WTC11 (cell line): ENCODE results near the gene ARHGAP22. TPM values are rescaled to one million over a fixed set of nuclear protein-coding genes. Genes with fewer than 3 reads are reported as not detected.

ENCODE experiments used
- ATAC-seq: fragments of 200-7000 bp; cut with Tn5 transposase; 2 replicates; pipeline ENCODE4 v1.10.0; 2021; ENCODE audit warnings: mild to moderate bottlenecking, moderate library complexity
- CTCF ChIA-PET: fragments of 300-600 bp; sonication (Branson Sonifier 250); formaldehyde crosslinking; loops from one replicate; lab custom pipeline; 2021; ENCODE audit warnings: antibody characterized with exemption; lab: Charles Lee
- POLR2A ChIA-PET: fragments of 350-600 bp; sonication (Branson Sonifier 250); formaldehyde crosslinking; loops from one replicate; lab custom pipeline; 2021; ENCODE audit warnings: antibody characterized with exemption; lab: Charles Lee
- DNase-seq: peaks from one replicate; pipeline ENCODE4 v3.0.0; 2021; ENCODE audit warnings: low spot score
- H3K27ac Mint-ChIP-seq: 2 replicates; pipeline ENCODE4 v1.8.0; 2021; ENCODE audit warnings: mixed read lengths
- H3K27me3 Mint-ChIP-seq: 2 replicates; pipeline ENCODE4 v1.8.0; 2021; ENCODE audit warnings: low read depth, mild to moderate bottlenecking, moderate library complexity, mixed read lengths
- H3K36me3 Mint-ChIP-seq: 2 replicates; pipeline ENCODE4 v1.8.0; 2021; ENCODE audit warnings: mixed read lengths
- H3K4me1 Mint-ChIP-seq: 2 replicates; pipeline ENCODE4 v1.8.0; 2022; ENCODE audit warnings: mixed read lengths
- H3K4me3 Mint-ChIP-seq: 2 replicates; pipeline ENCODE4 v1.8.0; 2021; ENCODE audit warnings: mild to moderate bottlenecking, moderate library complexity, mixed read lengths
- H3K9me3 Mint-ChIP-seq: 2 replicates; pipeline ENCODE4 v1.8.0; 2021; ENCODE audit warnings: mixed read lengths
- GTF2I ChIP-seq: fragments of 250-450 bp; sonication (Bioruptor Pico); conservative IDR thresholded peaks from 2 replicates; pipeline ENCODE4 v1.4.0; 2021; ENCODE audit warnings: mild to moderate bottlenecking
- NFYB ChIP-seq: sonication (generic); formaldehyde crosslinking; conservative IDR thresholded peaks from 2 replicates; pipeline ENCODE4 v1.8.0; 2022; ENCODE audit warnings: low read depth, missing genetic modification reagents
- TEAD1 ChIP-seq: sonication (generic); formaldehyde crosslinking; IDR thresholded peaks from 2 replicates; pipeline ENCODE4 v1.8.0; 2022; ENCODE audit warnings: mild to moderate bottlenecking, missing genetic modification reagents
- TEAD4 ChIP-seq: sonication (generic); formaldehyde crosslinking; IDR thresholded peaks from 2 replicates; pipeline ENCODE4 v1.8.0; 2022; ENCODE audit warnings: mild to moderate bottlenecking, missing genetic modification reagents
- ZNF423 ChIP-seq: fragments of 250-450 bp; sonication (Bioruptor Pico); IDR thresholded peaks from 2 replicates; pipeline ENCODE4 v2.1.2; 2022; ENCODE audit warnings: mild to moderate bottlenecking, moderate library complexity
- total RNA-seq: library from RNA; stranded (reverse); gene quantifications from 3 replicates; pipeline ENCODE4 v1.2.3, GENCODE V29; 2021
- TF ChIP-seq, protein P1 (sequence below): sonication (generic); formaldehyde crosslinking; IDR thresholded peaks from 2 replicates; pipeline ENCODE4 v1.8.1; 2022; ENCODE audit warnings: low read depth, missing genetic modification reagents, borderline replicate concordance
- TF ChIP-seq, protein P2 (sequence below): sonication (generic); formaldehyde crosslinking; conservative IDR thresholded peaks from 2 replicates; pipeline ENCODE4 v1.8.1; 2023; ENCODE audit warnings: mild to moderate bottlenecking, low read depth, missing genetic modification reagents, moderate library complexity
- TF ChIP-seq, protein P3 (sequence below): sonication (generic); formaldehyde crosslinking; IDR thresholded peaks from 2 replicates; pipeline ENCODE4 v1.8.0; 2022; ENCODE audit warnings: mild to moderate bottlenecking, missing genetic modification reagents
- TF ChIP-seq, protein P4 (sequence below): fragments of 250-450 bp; sonication (Bioruptor Pico); IDR thresholded peaks from 2 replicates; pipeline ENCODE4 v2.1.2; 2022; ENCODE audit warnings: mild to moderate bottlenecking, moderate library complexity
- TF ChIP-seq, protein P5 (sequence below): fragments of 200-600 bp; IDR thresholded peaks from 2 replicates; pipeline ENCODE4 v1.8.0; 2022; ENCODE audit warnings: antibody characterized with exemption

Gene ARHGAP22
- total RNA-seq, 1 experiment from 2014 or later, result 8.6 TPM

DNA sequence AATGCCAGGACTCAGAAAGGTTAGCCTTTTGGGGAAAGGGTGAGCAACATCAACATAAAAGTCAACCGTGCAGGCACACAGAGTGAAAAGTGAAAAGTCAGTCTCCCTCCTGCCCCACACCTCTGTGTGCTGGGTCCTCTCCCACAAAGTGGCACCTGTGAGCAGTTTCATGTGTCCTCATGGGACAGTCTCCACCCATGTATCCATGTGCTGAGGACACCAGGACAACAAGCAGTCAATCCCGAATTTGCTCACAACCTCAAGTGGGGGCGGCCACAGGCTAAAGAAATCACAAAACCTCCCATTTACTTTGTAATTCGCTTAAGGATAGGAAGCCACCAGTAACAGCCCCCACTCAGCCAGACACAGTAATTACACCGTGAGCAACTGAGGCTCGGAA, 97.4 kb downstream of the ARHGAP22 start:
- POLR2A ChIA-PET, result no interaction called here
- ATAC-seq, result no peak
- no peak overlapping the region for H3K4me3 Mint-ChIP-seq
- CTCF ChIA-PET, result interaction anchor here (0.6 to 8.7 kb wide), 2 partner anchors 20 to 62 kb away, joined by 3 to 82 read pairs; no protein-coding TSS in a partner anchor
- no peaks in the 10 kb centered on the region for H3K27me3 Mint-ChIP-seq
- H3K9me3 Mint-ChIP-seq, result no peaks in the 10 kb centered on the region
- peak overlapping the region; percentile 80 for H3K27ac Mint-ChIP-seq
- peaks cover 40% of the 10 kb centered on the region for H3K4me1 Mint-ChIP-seq
- no peak for TF ChIP-seq ZNF423 (CRISPR knock-in tag)
- TF ChIP-seq, protein P1, sequence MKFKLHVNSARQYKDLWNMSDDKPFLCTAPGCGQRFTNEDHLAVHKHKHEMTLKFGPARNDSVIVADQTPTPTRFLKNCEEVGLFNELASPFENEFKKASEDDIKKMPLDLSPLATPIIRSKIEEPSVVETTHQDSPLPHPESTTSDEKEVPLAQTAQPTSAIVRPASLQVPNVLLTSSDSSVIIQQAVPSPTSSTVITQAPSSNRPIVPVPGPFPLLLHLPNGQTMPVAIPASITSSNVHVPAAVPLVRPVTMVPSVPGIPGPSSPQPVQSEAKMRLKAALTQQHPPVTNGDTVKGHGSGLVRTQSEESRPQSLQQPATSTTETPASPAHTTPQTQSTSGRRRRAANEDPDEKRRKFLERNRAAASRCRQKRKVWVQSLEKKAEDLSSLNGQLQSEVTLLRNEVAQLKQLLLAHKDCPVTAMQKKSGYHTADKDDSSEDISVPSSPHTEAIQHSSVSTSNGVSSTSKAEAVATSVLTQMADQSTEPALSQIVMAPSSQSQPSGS (CRISPR knock-in tag), result no peak
- TF ChIP-seq, protein P2, sequence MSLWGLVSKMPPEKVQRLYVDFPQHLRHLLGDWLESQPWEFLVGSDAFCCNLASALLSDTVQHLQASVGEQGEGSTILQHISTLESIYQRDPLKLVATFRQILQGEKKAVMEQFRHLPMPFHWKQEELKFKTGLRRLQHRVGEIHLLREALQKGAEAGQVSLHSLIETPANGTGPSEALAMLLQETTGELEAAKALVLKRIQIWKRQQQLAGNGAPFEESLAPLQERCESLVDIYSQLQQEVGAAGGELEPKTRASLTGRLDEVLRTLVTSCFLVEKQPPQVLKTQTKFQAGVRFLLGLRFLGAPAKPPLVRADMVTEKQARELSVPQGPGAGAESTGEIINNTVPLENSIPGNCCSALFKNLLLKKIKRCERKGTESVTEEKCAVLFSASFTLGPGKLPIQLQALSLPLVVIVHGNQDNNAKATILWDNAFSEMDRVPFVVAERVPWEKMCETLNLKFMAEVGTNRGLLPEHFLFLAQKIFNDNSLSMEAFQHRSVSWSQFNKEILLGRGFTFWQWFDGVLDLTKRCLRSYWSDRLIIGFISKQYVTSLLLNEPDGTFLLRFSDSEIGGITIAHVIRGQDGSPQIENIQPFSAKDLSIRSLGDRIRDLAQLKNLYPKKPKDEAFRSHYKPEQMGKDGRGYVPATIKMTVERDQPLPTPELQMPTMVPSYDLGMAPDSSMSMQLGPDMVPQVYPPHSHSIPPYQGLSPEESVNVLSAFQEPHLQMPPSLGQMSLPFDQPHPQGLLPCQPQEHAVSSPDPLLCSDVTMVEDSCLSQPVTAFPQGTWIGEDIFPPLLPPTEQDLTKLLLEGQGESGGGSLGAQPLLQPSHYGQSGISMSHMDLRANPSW (CRISPR knock-in tag), result no peak
- TF ChIP-seq, all 79 proteins: peak for 0
- DNase-seq, result no peak
- H3K36me3 Mint-ChIP-seq, result no peaks in the 10 kb centered on the region

DNA sequence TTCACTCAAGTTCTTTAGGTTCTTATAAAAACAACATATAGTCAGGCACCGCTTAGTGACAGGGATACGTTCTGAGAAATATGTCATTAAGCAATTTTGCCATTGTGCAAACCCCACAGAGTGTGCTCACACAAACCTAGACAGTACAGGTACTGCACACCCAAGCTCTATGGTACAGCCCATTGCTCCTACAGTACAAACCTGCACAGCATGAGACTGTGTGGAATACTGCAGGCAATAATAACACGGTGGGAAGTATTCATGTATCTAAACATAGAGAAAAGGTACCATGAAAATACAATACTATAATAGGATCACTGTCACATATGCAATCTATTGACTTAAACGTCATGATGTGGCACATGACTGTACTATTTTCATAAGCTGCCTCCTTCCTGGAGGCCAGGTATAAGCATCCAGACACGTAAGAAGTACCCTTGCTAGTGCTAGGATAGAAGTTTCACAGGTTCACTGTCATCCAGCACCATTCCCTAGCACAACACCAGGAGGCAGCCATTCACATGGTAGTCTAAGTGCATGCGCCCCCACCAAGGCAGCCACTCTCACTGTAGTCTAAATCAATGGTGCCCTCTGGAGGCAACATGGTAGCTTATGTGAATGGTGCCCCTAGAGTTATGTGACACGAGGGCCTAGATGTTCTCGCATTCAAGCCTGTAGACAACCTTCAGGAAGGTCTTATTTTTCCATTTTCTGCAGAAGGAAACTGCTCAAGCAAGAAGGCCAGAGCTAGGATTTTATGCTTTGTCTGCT, 98.5 kb downstream of the ARHGAP22 start:
- Mint-ChIP-seq H3K36me3 (no peaks in the 10 kb centered on the region), H3K9me3 (no peaks in the 10 kb centered on the region), H3K4me1 (peaks cover 31% of the 10 kb centered on the region), H3K27ac (peak overlapping the region; percentile 25; the same call in 1 of the 2 replicates), H3K4me3 (no peak overlapping the region), H3K27me3 (no peaks in the 10 kb centered on the region)
- CTCF ChIA-PET, result interaction anchor here (0.7 to 8.7 kb wide), 7 partner anchors 18 to 161 kb away, joined by 3 to 82 read pairs (median 3); no protein-coding TSS in a partner anchor
- DNase-seq (no peak), ATAC-seq (no peak)
- TF ChIP-seq GTF2I (CRISPR knock-in tag), result 0 out of 2 replicates have a peak, but pooled peaks have one; percentile 42
- TF ChIP-seq, protein P3, sequence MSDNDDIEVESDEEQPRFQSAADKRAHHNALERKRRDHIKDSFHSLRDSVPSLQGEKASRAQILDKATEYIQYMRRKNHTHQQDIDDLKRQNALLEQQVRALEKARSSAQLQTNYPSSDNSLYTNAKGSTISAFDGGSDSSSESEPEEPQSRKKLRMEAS, result no peak
- POLR2A ChIA-PET, result no interaction called here

DNA sequence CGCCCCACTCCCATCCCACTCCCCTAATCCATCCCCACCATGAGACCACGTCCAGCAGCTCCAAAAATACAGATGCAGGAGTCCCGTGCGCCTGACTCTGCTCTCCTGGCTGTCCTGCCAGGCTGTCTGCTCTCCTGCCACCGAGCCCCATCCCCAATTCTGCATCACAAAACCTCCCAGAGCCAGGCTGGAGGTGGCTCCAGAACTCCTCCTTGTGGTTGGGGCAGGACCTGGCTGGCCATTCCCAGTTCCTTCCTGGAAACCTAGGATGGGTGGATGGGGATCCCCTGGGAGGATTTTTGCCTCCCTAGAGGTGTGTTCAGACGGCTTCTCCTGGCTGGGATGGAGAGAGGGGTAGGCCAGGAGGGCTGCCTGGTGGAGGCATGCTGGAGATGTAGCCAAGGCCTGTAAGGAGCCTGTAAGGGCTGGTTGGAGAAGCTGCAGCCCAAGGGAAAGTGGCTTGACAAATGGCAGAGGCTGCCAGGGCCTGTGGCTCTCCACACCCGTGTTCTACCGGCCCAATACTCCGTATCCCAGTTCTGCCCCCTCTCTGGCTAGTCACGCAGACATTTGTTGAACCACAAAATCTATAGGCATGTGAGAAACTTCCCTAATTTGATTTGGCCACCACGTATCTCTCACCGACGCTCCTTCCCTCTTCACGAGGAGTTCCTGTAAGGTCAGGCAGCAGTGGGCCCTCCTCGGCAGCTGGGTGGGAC, 99.3 kb downstream of the ARHGAP22 start:
- ATAC-seq, result peak; percentile 96

More for the DNA sequence above, 99.3 kb downstream of the ARHGAP22 start:
- Mint-ChIP-seq H3K4me1 (peaks cover 31% of the 10 kb centered on the region), H3K27me3 (no peaks in the 10 kb centered on the region)
- CTCF ChIA-PET, result interaction anchor here (0.8 to 8.7 kb wide), 8 partner anchors 12 to 160 kb away, joined by 3 to 82 read pairs (median 3); no protein-coding TSS in a partner anchor
- peak; percentile 77 for DNase-seq
- POLR2A ChIA-PET, result no interaction called here
- TF ChIP-seq, protein P4, sequence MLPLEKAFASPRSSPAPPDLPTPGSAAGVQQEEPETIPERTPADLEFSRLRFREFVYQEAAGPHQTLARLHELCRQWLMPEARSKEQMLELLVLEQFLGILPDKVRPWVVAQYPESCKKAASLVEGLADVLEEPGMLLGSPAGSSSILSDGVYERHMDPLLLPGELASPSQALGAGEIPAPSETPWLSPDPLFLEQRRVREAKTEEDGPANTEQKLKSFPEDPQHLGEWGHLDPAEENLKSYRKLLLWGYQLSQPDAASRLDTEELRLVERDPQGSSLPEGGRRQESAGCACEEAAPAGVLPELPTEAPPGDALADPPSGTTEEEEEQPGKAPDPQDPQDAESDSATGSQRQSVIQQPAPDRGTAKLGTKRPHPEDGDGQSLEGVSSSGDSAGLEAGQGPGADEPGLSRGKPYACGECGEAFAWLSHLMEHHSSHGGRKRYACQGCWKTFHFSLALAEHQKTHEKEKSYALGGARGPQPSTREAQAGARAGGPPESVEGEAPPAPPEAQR, result no peak
- TF ChIP-seq TEAD1 (no peak), NFYB (CRISPR knock-in tag) (no peak), TEAD4 (CRISPR knock-in tag) (no peak)
- TF ChIP-seq, protein P2 (CRISPR knock-in tag), result no peak
- TF ChIP-seq, protein P5, sequence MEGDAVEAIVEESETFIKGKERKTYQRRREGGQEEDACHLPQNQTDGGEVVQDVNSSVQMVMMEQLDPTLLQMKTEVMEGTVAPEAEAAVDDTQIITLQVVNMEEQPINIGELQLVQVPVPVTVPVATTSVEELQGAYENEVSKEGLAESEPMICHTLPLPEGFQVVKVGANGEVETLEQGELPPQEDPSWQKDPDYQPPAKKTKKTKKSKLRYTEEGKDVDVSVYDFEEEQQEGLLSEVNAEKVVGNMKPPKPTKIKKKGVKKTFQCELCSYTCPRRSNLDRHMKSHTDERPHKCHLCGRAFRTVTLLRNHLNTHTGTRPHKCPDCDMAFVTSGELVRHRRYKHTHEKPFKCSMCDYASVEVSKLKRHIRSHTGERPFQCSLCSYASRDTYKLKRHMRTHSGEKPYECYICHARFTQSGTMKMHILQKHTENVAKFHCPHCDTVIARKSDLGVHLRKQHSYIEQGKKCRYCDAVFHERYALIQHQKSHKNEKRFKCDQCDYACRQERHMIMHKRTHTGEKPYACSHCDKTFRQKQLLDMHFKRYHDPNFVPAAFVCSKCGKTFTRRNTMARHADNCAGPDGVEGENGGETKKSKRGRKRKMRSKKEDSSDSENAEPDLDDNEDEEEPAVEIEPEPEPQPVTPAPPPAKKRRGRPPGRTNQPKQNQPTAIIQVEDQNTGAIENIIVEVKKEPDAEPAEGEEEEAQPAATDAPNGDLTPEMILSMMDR, result peak; percentile 18; the same call in 1 of the 2 replicates
- TF ChIP-seq, all 79 proteins: peak for 1
- Mint-ChIP-seq H3K9me3 (no peaks in the 10 kb centered on the region), H3K27ac (peak overlapping the region; percentile 25; the same call in 1 of the 2 replicates), H3K4me3 (no peak overlapping the region), H3K36me3 (no peaks in the 10 kb centered on the region)
